Body of pancreas (tissue), 4 donors: ENCODE measurements around the gene SYNDIG1L. TPM values are rescaled to one million over a fixed set of nuclear protein-coding genes. Genes with fewer than 3 reads are reported as not detected.

Experiments
- ATAC-seq: fragments of 150-250 bp; one replicate; pipeline ENCODE4 v1.9.1; 2016
- DNase-seq, 4 donors: peaks; one replicate each; pipeline ENCODE4 v3.0.0-alpha.2; 2019
- H3K27ac ChIP-seq, 4 donors: fragments of 200-600 bp; sonication (generic); 1 replicate in 3 of 4; 2 replicates in 1 of 4; pipeline versions ENCODE4 v1.5.1 to v1.6.1; 2016 to 2019; ENCODE audit warnings: mild to moderate bottlenecking in 1 of 4, mixed read lengths in 1 of 4, moderate library complexity in 1 of 4
- H3K27me3 ChIP-seq, 2 donors: fragments of 200-600 bp; sonication (generic); one replicate each; pipeline ENCODE4 v1.6.0; 2016; ENCODE audit warnings: mild to moderate bottlenecking in 1 of 2
- H3K36me3 ChIP-seq, 2 donors: fragments of 200-600 bp; sonication (generic); replicated peaks in 1 of 2; 2 replicates each; pipeline ENCODE4 v1.5.1; 2016; ENCODE audit warnings: low read depth in 2 of 2; ENCODE audit not compliant: insufficient read depth in 1 of 2
- H3K4me1 ChIP-seq: fragments of 200-600 bp; sonication (generic); one replicate; pipeline ENCODE4 v1.6.0; 2016
- H3K4me3 ChIP-seq, 2 donors: fragments of 200-600 bp; sonication (generic); 1 replicate in 1 of 2; 2 replicates in 1 of 2; pipeline ENCODE4 v1.5.1; 2016 to 2019
- H3K9me3 ChIP-seq, 3 donors: fragments of 200-600 bp; sonication (generic); 1 replicate in 2 of 3; 2 replicates in 1 of 3; pipeline ENCODE4 v1.5.1; 2016
- POLR2A ChIP-seq, 3 donors: fragments of 450-650 bp; IDR thresholded peaks; one replicate each; pipeline ENCODE4 v1.6.1; 2016; ENCODE audit warnings: antibody characterized with exemption in 3 of 3, mild to moderate bottlenecking in 2 of 3
- WGBS, 2 donors: methylation state at CpG; one replicate each; pipeline ENCODE4 v1.1.5; 2017; 5-methylcytosine and 5-hydroxymethylcytosine counted together
- intact Hi-C: fragments of 100-400 bp; cut with DNase I; formaldehyde crosslinking; loops from one replicate; pipeline ENCODE4 v1.15.1; 2023
- total RNA-seq, 2 donors: library from RNA; depleted of rRNA; stranded (reverse); fragments of >200 nt; gene quantifications; one replicate each; pipeline ENCODE4 v1.1.0, GENCODE V29; 2016
- TF ChIP-seq, protein P1 (sequence below), 7 experiments: fragments of 450-650 bp in 4 of 7; fragments of 200-600 bp in 3 of 7; sonication (generic) in 3 of 7; IDR thresholded peaks; one replicate each; pipeline ENCODE4 v1.5.1; 2016 to 2019; ENCODE audit warnings: antibody characterized with exemption in 7 of 7

SYNDIG1L gene
- total RNA-seq, 2 donors from 2014 or later, result 0.52 TPM; not detected in 1

DNA sequence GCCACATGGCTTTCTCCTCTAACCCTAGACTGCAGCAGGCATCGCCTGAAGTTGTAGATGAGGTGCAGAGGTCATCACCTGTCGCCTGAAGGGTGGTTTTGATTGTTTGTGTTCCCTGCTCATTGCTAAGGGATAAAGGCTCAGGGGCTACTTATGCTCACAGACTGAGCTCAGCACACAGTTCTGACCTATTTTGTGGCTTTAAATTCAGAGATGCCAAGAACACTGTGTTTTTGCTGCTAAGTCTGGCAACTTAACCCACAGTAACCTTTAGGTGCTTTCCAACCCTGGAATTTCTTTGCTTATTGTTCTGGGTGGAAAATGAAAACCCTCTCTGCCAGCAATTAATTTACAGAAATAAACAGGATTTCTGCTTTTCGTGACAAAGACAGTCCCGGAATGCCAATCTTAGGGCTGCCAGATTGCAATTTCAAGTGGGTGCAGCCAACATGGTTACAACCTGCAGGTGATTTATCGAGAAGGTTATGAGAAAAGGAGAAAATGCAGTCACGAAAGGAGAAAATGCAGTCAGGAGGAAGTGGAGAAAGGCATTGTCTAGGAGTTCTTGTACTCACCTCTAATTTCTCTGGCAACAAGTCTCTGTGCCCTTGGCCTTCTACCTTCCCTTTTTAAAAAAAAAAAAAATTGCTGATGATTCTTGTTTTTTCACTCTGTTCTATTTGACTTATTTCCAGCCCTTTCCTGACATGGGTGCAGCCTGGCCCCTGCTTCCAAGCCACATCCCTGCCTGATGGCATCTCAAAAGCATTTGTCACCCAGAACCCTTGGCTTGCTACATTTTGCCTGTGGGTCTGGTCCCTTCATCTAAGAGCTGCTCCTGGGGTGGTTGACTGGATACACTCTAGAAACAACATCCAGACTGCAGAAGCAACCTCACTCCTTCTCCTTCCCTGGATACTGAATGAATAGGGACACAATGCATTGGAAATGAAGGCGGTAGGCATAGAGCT lies 43.8 kb upstream of the SYNDIG1L start:
- ATAC-seq, result peak; percentile 33
- Histone ChIP-seq H3K4me3 (no peak overlapping the region), H3K27me3 (no peaks in the 10 kb centered on the region), H3K9me3 (no peaks in the 10 kb centered on the region), H3K4me1 (no peaks in the 10 kb centered on the region), H3K27ac (no peak overlapping the region), H3K36me3 (peaks cover 0 to 4% of the 10 kb centered on the region in 2 donors)
- TF ChIP-seq POLR2A (IDR thresholded peaks at IDR 0.05), result no peak
- TF ChIP-seq, protein P1, sequence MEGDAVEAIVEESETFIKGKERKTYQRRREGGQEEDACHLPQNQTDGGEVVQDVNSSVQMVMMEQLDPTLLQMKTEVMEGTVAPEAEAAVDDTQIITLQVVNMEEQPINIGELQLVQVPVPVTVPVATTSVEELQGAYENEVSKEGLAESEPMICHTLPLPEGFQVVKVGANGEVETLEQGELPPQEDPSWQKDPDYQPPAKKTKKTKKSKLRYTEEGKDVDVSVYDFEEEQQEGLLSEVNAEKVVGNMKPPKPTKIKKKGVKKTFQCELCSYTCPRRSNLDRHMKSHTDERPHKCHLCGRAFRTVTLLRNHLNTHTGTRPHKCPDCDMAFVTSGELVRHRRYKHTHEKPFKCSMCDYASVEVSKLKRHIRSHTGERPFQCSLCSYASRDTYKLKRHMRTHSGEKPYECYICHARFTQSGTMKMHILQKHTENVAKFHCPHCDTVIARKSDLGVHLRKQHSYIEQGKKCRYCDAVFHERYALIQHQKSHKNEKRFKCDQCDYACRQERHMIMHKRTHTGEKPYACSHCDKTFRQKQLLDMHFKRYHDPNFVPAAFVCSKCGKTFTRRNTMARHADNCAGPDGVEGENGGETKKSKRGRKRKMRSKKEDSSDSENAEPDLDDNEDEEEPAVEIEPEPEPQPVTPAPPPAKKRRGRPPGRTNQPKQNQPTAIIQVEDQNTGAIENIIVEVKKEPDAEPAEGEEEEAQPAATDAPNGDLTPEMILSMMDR (IDR thresholded peaks at IDR 0.05), result no peak
- DNase-seq, result no peak
- WGBS, 2 donors, result 73 to 74% methylated on average over 7 of the region's 7 CpGs
- intact Hi-C loops, result no loop called here

DNA sequence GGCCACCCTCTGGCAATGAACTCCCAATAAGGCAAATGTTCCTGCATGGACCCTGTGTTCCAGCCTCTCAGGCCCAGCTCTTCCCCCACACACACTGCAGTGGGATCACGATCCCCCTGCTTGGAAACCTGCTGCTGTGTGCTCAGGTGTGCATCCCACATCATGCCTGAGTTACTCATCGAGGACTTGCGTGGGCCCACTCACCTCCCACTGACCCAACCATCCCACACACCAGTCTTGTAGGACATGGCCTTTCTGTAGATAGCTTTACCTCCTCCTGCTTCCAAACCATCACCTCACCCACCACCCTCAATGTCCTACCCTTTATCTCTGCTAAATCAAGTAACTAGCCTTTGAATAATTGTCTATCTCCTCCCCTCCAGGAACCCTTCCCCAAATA lies 42.5 kb upstream of the SYNDIG1L start:
- WGBS, 2 donors, result 87 to 90% methylated on average over 3 of the region's 3 CpGs
- no peak for TF ChIP-seq POLR2A (IDR thresholded peaks at IDR 0.05)
- TF ChIP-seq, protein P1 (IDR thresholded peaks at IDR 0.05), result no peak
- no peak for DNase-seq
- H3K36me3 ChIP-seq, result no peaks in the 10 kb centered on the region
- no peaks in the 10 kb centered on the region for H3K27me3 ChIP-seq
- H3K27ac ChIP-seq, result no peak overlapping the region
- H3K9me3 ChIP-seq, result no peaks in the 10 kb centered on the region
- H3K4me3 ChIP-seq, result no peak overlapping the region
- no peak for ATAC-seq
- intact Hi-C loops, result no loop called here
- H3K4me1 ChIP-seq, result no peaks in the 10 kb centered on the region

DNA sequence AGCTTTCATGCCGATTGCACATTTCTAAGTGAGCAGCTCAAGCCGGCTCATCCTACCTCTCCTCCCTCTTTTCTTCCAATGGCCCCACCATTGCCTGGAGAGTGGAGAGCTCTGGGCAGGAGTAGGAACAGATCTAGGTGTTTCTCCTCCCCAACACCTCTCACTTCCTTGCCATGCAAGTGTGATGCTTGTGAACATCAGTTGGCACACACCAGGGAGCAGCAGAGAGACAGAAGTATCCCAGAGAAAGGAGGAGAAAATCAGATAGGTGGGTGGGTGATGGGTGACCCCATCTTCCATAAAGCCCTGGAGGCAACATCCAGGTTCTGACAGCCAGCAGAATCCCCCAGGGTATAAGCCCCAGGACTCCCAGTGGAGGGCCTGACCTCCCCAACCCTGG lies 39.3 kb upstream of the SYNDIG1L start:
- intact Hi-C loops, result no loop called here
- H3K9me3 ChIP-seq, result no peaks in the 10 kb centered on the region
- no peaks in the 10 kb centered on the region for H3K4me1 ChIP-seq
- no peaks in the 10 kb centered on the region for H3K36me3 ChIP-seq
- H3K27ac ChIP-seq, result no peak overlapping the region
- WGBS, 2 donors, result 81 to 95% methylated on average over 2 of the region's 2 CpGs
- no peak for DNase-seq
- H3K4me3 ChIP-seq, result no peak overlapping the region
- no peak for ATAC-seq
- no peak for TF ChIP-seq POLR2A (IDR thresholded peaks at IDR 0.05)
- TF ChIP-seq, protein P1 (IDR thresholded peaks at IDR 0.05), result no peak
- no peaks in the 10 kb centered on the region for H3K27me3 ChIP-seq

DNA sequence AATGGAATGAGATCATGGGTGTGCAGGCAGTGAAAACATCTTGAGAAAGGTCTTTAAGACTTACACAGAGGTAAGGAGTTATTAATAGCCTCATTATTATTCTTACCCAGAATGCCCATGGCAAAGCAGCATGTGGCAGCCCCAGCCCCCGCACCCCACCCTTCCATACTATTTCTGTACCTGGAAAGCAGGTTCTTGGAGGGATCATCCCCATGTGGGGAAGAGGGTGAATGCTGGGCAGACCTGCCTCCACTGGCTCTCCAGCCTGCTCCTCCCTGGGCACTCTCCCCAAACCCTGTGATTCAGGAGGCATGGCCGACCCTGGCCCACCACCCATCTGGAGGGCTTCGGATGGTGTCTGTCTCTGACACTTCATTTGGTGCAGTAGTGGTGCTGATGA lies 38.8 kb upstream of the SYNDIG1L start:
- no peaks in the 10 kb centered on the region for H3K27me3 ChIP-seq
- TF ChIP-seq POLR2A (IDR thresholded peaks at IDR 0.05), result no peak
- TF ChIP-seq, protein P1 (IDR thresholded peaks at IDR 0.05), result no peak
- H3K27ac ChIP-seq, result no peak overlapping the region
- no peaks in the 10 kb centered on the region for H3K36me3 ChIP-seq
- H3K4me1 ChIP-seq, result no peaks in the 10 kb centered on the region
- no peak overlapping the region for H3K4me3 ChIP-seq
- intact Hi-C loops, result no loop called here
- H3K9me3 ChIP-seq, result no peaks in the 10 kb centered on the region
- DNase-seq (no peak), ATAC-seq (no peak)
- 66 to 68% methylated on average over 2 to 3 of the region's 3 CpGs for WGBS, 2 donors
